ENCODE measurements around the gene PSAPL1. TPM values are rescaled to one million over a fixed set of nuclear protein-coding genes. Genes with fewer than 3 reads are reported as not detected.
A peak's percentile ranks its signal among the peaks of the same experiment; 100 is the strongest.

PSAPL1 gene
- total and polyA plus RNA-seq, 2 of the 8 experiments (the other 6 are each of a cell fraction or from before 2014, with no cell fraction given) = 0.03 TPM; not detected in 1

DNA sequence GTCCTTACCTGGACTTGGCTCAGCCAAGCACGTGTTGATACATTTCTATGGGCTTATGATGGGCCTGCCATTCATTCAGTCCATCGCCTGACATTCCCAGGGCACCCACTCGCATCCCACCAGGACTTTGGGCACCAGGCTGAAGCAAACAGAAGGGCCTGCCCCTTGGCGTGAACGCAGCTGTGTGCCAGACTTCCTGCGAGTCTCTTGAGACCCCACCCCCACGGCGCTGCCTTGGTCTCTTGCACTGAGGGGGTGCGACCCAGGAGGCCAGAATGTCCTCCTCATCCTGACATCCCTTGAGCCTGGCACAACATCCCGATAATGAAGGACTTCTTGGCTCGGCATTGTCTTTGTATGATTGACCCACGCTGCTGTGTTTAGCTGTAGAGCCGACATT lies 1.5 kb upstream of the PSAPL1 start:
- no peak overlapping the region for H2AK5ac ChIP-seq (ENCODE audit: low read depth, low read length)
- H3K23ac ChIP-seq (ENCODE audit: insufficient read length) = no peak overlapping the region
- peaks cover 0 to 3% (median 1%) of the 10 kb centered on the region in 4 experiments; a peak in 4 of 7 replicates for H3K4me1 ChIP-seq (replicated peaks in 1 of 4; ENCODE audit: control insufficient read depth in 3 of 4, insufficient read depth in 4 of 4, low read length in 3 of 4)
- no peak overlapping the region for H2BK20ac ChIP-seq (ENCODE audit: low read length)
- H3K4me3 ChIP-seq (ENCODE audit: extremely low read depth in 1 of 4, insufficient read depth in 2 of 4, low read depth in 3 of 4, low read length in 4 of 4) = no peak overlapping the region
- H2BK12ac ChIP-seq (ENCODE audit: low read depth, low read length) = 0 out of 2 replicates have a peak overlapping the region, but pooled peaks have one; percentile 50
- no peak overlapping the region for H2BK5ac ChIP-seq (ENCODE audit: low read depth, low read length)
- WGBS, 2 experiments (ENCODE audit: extremely low coverage in 1 of 2, insufficient coverage in 1 of 2, insufficient read length in 1 of 2, insufficient replicate concordance in 2 of 2, low coverage in 1 of 2, low lambda C conversion rate in 2 of 2, missing lambda C conversion rate in 1 of 2) = 91% methylated on average over 13 of the region's 13 CpGs; no CpG with 5 or more reads in 1 of the 2 experiments
- H3K9ac ChIP-seq (replicated peaks in 1 of 4; ENCODE audit: extremely low read depth in 1 of 4, low read depth in 3 of 4, low read length in 3 of 4) = no peak overlapping the region
- no peak overlapping the region for H3K4me2 ChIP-seq (ENCODE audit: insufficient read depth in 1 of 2, low read depth in 2 of 2, low read length in 2 of 2)
- H2AFZ ChIP-seq (ENCODE audit: low read length) = no peak overlapping the region
- H3K36me3 ChIP-seq (ENCODE audit: control insufficient read depth in 2 of 4, insufficient read depth in 4 of 4, low read length in 3 of 4) = no peaks in the 10 kb centered on the region
- no peak overlapping the region for H3K56ac ChIP-seq (replicated peaks; ENCODE audit: insufficient read length, low read depth, low read length)
- H3K9me3 ChIP-seq (ENCODE audit: insufficient read depth in 2 of 2, low read depth in 1 of 2, low read length in 1 of 2) = 0 out of 4 replicates have a peak, but pooled peaks cover 0 to 9% of the 10 kb centered on the region in 2 experiments
- FAIRE-seq (no peak), DNase-seq (ENCODE audit: low read depth in 1 of 2, low spot score in 2 of 2) (no peak)
- no peak overlapping the region for H3K18ac ChIP-seq (ENCODE audit: extremely low read depth, low read length)
- H3K14ac ChIP-seq (ENCODE audit: insufficient read length) = no peak overlapping the region
- H3K27ac ChIP-seq (ENCODE audit: low read depth, low read length) = no peak overlapping the region
- no peaks in the 10 kb centered on the region; a peak in 1 of 7 replicates for H3K27me3 ChIP-seq (replicated peaks in 1 of 4; ENCODE audit: control insufficient read depth in 3 of 4, extremely low read depth in 1 of 4, insufficient read depth in 3 of 4, low read length in 3 of 4)
- ChIA-PET CTCF (ENCODE audit: partially characterized antibody) (interaction anchor here (0.8 kb wide), 1 partner anchor 24 kb away, joined by 3 read pairs; no protein-coding TSS in a partner anchor), POLR2A (ENCODE audit: partially characterized antibody) (no interaction called here)
- no peak overlapping the region for H4K91ac ChIP-seq (replicated peaks; ENCODE audit: insufficient read length, low read length)
- H3K79me1 ChIP-seq (ENCODE audit: low read depth, low read length) = no peaks in the 10 kb centered on the region
- no peaks in the 10 kb centered on the region for H3K79me2 ChIP-seq (ENCODE audit: control insufficient read depth in 1 of 2, insufficient read depth in 2 of 2, low read length in 2 of 2)
- H3K23me2 ChIP-seq (ENCODE audit: low read depth, low read length) = no peaks in the 10 kb centered on the region
- H4K20me1 ChIP-seq (replicated peaks in 1 of 2; ENCODE audit: control insufficient read depth in 1 of 2, insufficient read depth in 2 of 2, low read length in 2 of 2) = no peaks in the 10 kb centered on the region
- H2BK120ac ChIP-seq (replicated peaks; ENCODE audit: low read depth, low read length) = no peak overlapping the region
- no peak overlapping the region; the same call in 1 of the 2 replicates for H2BK15ac ChIP-seq (ENCODE audit: low read length)
- no peak overlapping the region for H3K4ac ChIP-seq (replicated peaks; ENCODE audit: insufficient read length, low read depth, low read length)
- H4K5ac ChIP-seq (ENCODE audit: insufficient read length, low read depth, low read length) = no peak overlapping the region
- H4K8ac ChIP-seq (ENCODE audit: extremely low read depth, insufficient read depth, low read length) = no peak overlapping the region
- no peak for TF ChIP-seq CBX8 (IDR thresholded peaks at IDR 0.05; ENCODE audit: borderline replicate concordance, low read depth, low read length)

All from H1 (cell line).